Measurements from ENCODE around the gene DDX1. TPM values are rescaled to one million over a fixed set of nuclear protein-coding genes. Genes with fewer than 3 reads are reported as not detected.

Gene DDX1
- total RNA-seq, 2 experiments from 2014 or later: 70.2 to 72.1 TPM

- H3K36me3 Mint-ChIP-seq (ENCODE audit: low read depth): peaks cover 57% of the 10 kb centered on the region
- no peak for DNase-seq
- no peaks in the 10 kb centered on the region for H3K4me1 Mint-ChIP-seq (ENCODE audit: low read depth)
- no peak overlapping the region for H3K27ac Mint-ChIP-seq
- ATAC-seq: no peak
- ChIA-PET CTCF (interaction anchor here (1.4 kb wide), 1 partner anchor 53 kb away, joined by 4 read pairs; no protein-coding TSS in a partner anchor), POLR2A (no interaction called here)
- no peaks in the 10 kb centered on the region for H3K27me3 Mint-ChIP-seq (ENCODE audit: low read depth)
- H3K4me3 Mint-ChIP-seq: no peak overlapping the region
- no peaks in the 10 kb centered on the region for H3K9me3 Mint-ChIP-seq (ENCODE audit: insufficient read depth)
These were observed 38.7 kb downstream of the DDX1 start for GRCh38 chr2:15630121-15630977.

- Mint-ChIP-seq H3K36me3 (ENCODE audit: low read depth) (peaks cover 52% of the 10 kb centered on the region), H3K4me1 (ENCODE audit: low read depth) (no peaks in the 10 kb centered on the region), H3K9me3 (ENCODE audit: insufficient read depth) (no peaks in the 10 kb centered on the region), H3K4me3 (no peak overlapping the region), H3K27ac (no peak overlapping the region), H3K27me3 (ENCODE audit: low read depth) (no peaks in the 10 kb centered on the region)
- DNase-seq (no peak), ATAC-seq (no peak)
- POLR2A ChIA-PET: no interaction called here
- CTCF ChIA-PET: interaction anchor here (1.4 kb wide), 1 partner anchor 54 kb away, joined by 4 read pairs; no protein-coding TSS in a partner anchor
These were observed 39.5 kb downstream of the DDX1 start for GRCh38 chr2:15630978-15631719.

- Mint-ChIP-seq H3K36me3 (ENCODE audit: low read depth) (peaks cover 46% of the 10 kb centered on the region), H3K27ac (no peak overlapping the region), H3K27me3 (ENCODE audit: low read depth) (no peaks in the 10 kb centered on the region), H3K4me1 (ENCODE audit: low read depth) (no peaks in the 10 kb centered on the region), H3K9me3 (ENCODE audit: insufficient read depth) (no peaks in the 10 kb centered on the region), H3K4me3 (no peak overlapping the region)
- ATAC-seq: no peak
- DNase-seq: no peak
- POLR2A ChIA-PET: no interaction called here
- CTCF ChIA-PET: no interaction called here
These were observed 40.2 kb downstream of the DDX1 start for GRCh38 chr2:15631883-15632282.

- no peak for ATAC-seq
- Mint-ChIP-seq H3K27ac (no peak overlapping the region), H3K9me3 (ENCODE audit: insufficient read depth) (no peaks in the 10 kb centered on the region), H3K27me3 (ENCODE audit: low read depth) (no peaks in the 10 kb centered on the region), H3K4me3 (no peak overlapping the region), H3K36me3 (ENCODE audit: low read depth) (peaks cover 48% of the 10 kb centered on the region), H3K4me1 (ENCODE audit: low read depth) (peaks cover 4% of the 10 kb centered on the region)
- ChIA-PET POLR2A (no interaction called here), CTCF (no interaction called here)
- no peak for DNase-seq
These were observed 41.6 kb downstream of the DDX1 start for GRCh38 chr2:15633043-15633970.

- POLR2A ChIA-PET: no interaction called here
These were observed 42.3 kb downstream of the DDX1 start for GRCh38 chr2:15633971-15634346.

GRCh38 chr2:15634846-15635490 is 43.3 kb downstream of the DDX1 start:
- ChIA-PET POLR2A (interaction anchor here (0.7 kb wide), 1 partner anchor 410 kb away, joined by 3 read pairs; no protein-coding TSS in a partner anchor), CTCF (no interaction called here)
- ATAC-seq (no peak), DNase-seq (no peak)
- H3K27ac Mint-ChIP-seq: no peak overlapping the region
- no peaks in the 10 kb centered on the region for H3K27me3 Mint-ChIP-seq (ENCODE audit: low read depth)
- peaks cover 4% of the 10 kb centered on the region for H3K4me1 Mint-ChIP-seq (ENCODE audit: low read depth)
- H3K36me3 Mint-ChIP-seq (ENCODE audit: low read depth): peaks cover 51% of the 10 kb centered on the region
- H3K4me3 Mint-ChIP-seq: no peak overlapping the region
- no peaks in the 10 kb centered on the region for H3K9me3 Mint-ChIP-seq (ENCODE audit: insufficient read depth)

More at GRCh38 chr2:15633971-15634346, 42.3 kb downstream of the DDX1 start:
- DNase-seq (no peak), ATAC-seq (no peak)
- H3K4me3 Mint-ChIP-seq: no peak overlapping the region
- H3K36me3 Mint-ChIP-seq (ENCODE audit: low read depth): peaks cover 51% of the 10 kb centered on the region
- peaks cover 4% of the 10 kb centered on the region for H3K4me1 Mint-ChIP-seq (ENCODE audit: low read depth)
- no peaks in the 10 kb centered on the region for H3K9me3 Mint-ChIP-seq (ENCODE audit: insufficient read depth)
- no peaks in the 10 kb centered on the region for H3K27me3 Mint-ChIP-seq (ENCODE audit: low read depth)
- H3K27ac Mint-ChIP-seq: no peak overlapping the region
- CTCF ChIA-PET: no interaction called here

GRCh38 chr2:15636972-15637785 is 45.5 kb downstream of the DDX1 start:
- ATAC-seq (peak; percentile 78), DNase-seq (peak; percentile 66)
- no peak overlapping the region for H3K27ac Mint-ChIP-seq
- ChIA-PET POLR2A (no interaction called here), CTCF (interaction anchor here (1.4 kb wide), 1 partner anchor 971 kb away, joined by 3 read pairs; no protein-coding TSS in a partner anchor)
- no peaks in the 10 kb centered on the region for H3K27me3 Mint-ChIP-seq (ENCODE audit: low read depth)
- peaks cover 4% of the 10 kb centered on the region for H3K4me1 Mint-ChIP-seq (ENCODE audit: low read depth)
- H3K36me3 Mint-ChIP-seq (ENCODE audit: low read depth): peaks cover 51% of the 10 kb centered on the region
- H3K4me3 Mint-ChIP-seq: no peak overlapping the region
- peaks cover 6% of the 10 kb centered on the region for H3K9me3 Mint-ChIP-seq (ENCODE audit: insufficient read depth)

GRCh38 chr2:15638720-15639119 is 47.1 kb downstream of the DDX1 start:
- Mint-ChIP-seq H3K27ac (no peak overlapping the region), H3K9me3 (ENCODE audit: insufficient read depth) (peaks cover 6% of the 10 kb centered on the region), H3K4me3 (no peak overlapping the region), H3K4me1 (ENCODE audit: low read depth) (peaks cover 4% of the 10 kb centered on the region), H3K27me3 (ENCODE audit: low read depth) (no peaks in the 10 kb centered on the region), H3K36me3 (ENCODE audit: low read depth) (peaks cover 46% of the 10 kb centered on the region)
- POLR2A ChIA-PET: no interaction called here
- DNase-seq: no peak
- CTCF ChIA-PET: interaction anchor here (1.4 to 1.8 kb wide), 2 partner anchors 301 to 970 kb away, joined by 3 to 4 read pairs; partner anchors contain the start of gene MYCN
- ATAC-seq: no peak

- H3K27ac Mint-ChIP-seq: no peak overlapping the region
- no peak overlapping the region for H3K4me3 Mint-ChIP-seq
- peaks cover 4% of the 10 kb centered on the region for H3K4me1 Mint-ChIP-seq (ENCODE audit: low read depth)
- ChIA-PET CTCF (interaction anchor here (1.8 kb wide), 1 partner anchor 300 kb away, joined by 4 read pairs; the partner anchor contains the start of gene MYCN), POLR2A (interaction anchor here (0.7 kb wide), 1 partner anchor 545 kb away, joined by 3 read pairs; no protein-coding TSS in a partner anchor)
- DNase-seq (no peak), ATAC-seq (no peak)
- peaks cover 6% of the 10 kb centered on the region for H3K9me3 Mint-ChIP-seq (ENCODE audit: insufficient read depth)
- peaks cover 39% of the 10 kb centered on the region for H3K36me3 Mint-ChIP-seq (ENCODE audit: low read depth)
- no peaks in the 10 kb centered on the region for H3K27me3 Mint-ChIP-seq (ENCODE audit: low read depth)
These were observed 47.9 kb downstream of the DDX1 start for GRCh38 chr2:15639323-15640251.

- no peak overlapping the region for H3K27ac Mint-ChIP-seq
- DNase-seq: no peak
- ATAC-seq: no peak
- no peaks in the 10 kb centered on the region for H3K27me3 Mint-ChIP-seq (ENCODE audit: low read depth)
- CTCF ChIA-PET: no interaction called here
- peaks cover 4% of the 10 kb centered on the region for H3K4me1 Mint-ChIP-seq (ENCODE audit: low read depth)
- peaks cover 6% of the 10 kb centered on the region for H3K9me3 Mint-ChIP-seq (ENCODE audit: insufficient read depth)
- POLR2A ChIA-PET: interaction anchor here (0.7 kb wide), 1 partner anchor 546 kb away, joined by 3 read pairs; no protein-coding TSS in a partner anchor
- peaks cover 35% of the 10 kb centered on the region for H3K36me3 Mint-ChIP-seq (ENCODE audit: low read depth)
- no peak overlapping the region for H3K4me3 Mint-ChIP-seq
These were observed 48.6 kb downstream of the DDX1 start for GRCh38 chr2:15640261-15640711.
